Smooth muscle cell (in vitro differentiated cells): Measurements from ENCODE around the gene FAM120B. TPM values are rescaled to one million over a fixed set of nuclear protein-coding genes. Genes with fewer than 3 reads are reported as not detected.

Experiments used
- DNase-seq: peaks from one replicate; lab custom pipeline; 2025; ENCODE audit not compliant: unreplicated experiment; lab: John Stamatoyannopoulos, UW
- H2AFZ ChIP-seq: fragments of 200-600 bp; sonication (generic); 2 replicates; pipeline ENCODE4 v1.6.0; 2016; ENCODE audit warnings: antibody characterized with exemption, low read depth, mild to moderate bottlenecking
- H3F3A ChIP-seq: fragments of 200-600 bp; sonication (generic); 2 replicates; pipeline ENCODE4 v1.6.0; 2017; ENCODE audit warnings: antibody characterized with exemption, low read depth
- H3K27ac ChIP-seq: fragments of 200-600 bp; sonication (generic); 2 replicates; pipeline ENCODE4 v1.5.1; 2016; ENCODE audit warnings: low read depth, mild to moderate bottlenecking
- H3K27me3 ChIP-seq: fragments of 200-600 bp; sonication (generic); 2 replicates; pipeline ENCODE4 v1.6.1; 2016; ENCODE audit warnings: low read depth, mild to moderate bottlenecking
- H3K36me3 ChIP-seq: fragments of 200-600 bp; sonication (generic); 2 replicates; pipeline ENCODE4 v1.5.1; 2016; ENCODE audit warnings: low read depth
- H3K4me1 ChIP-seq: fragments of 200-600 bp; sonication (generic); 2 replicates; pipeline ENCODE4 v1.5.1; 2016; ENCODE audit warnings: low read depth
- H3K4me2 ChIP-seq: fragments of 200-600 bp; sonication (generic); 2 replicates; pipeline ENCODE4 v1.6.0; 2016; ENCODE audit warnings: mild to moderate bottlenecking
- H3K4me3 ChIP-seq: fragments of 200-600 bp; sonication (generic); 2 replicates; pipeline ENCODE4 v1.5.1; 2016; ENCODE audit warnings: mild to moderate bottlenecking
- H3K79me2 ChIP-seq: fragments of 200-600 bp; sonication (generic); 2 replicates; pipeline ENCODE4 v1.6.0; 2016; ENCODE audit warnings: low read depth, mild to moderate bottlenecking
- H3K9ac ChIP-seq: fragments of 200-600 bp; sonication (generic); 2 replicates; pipeline ENCODE4 v1.6.0; 2016; ENCODE audit warnings: low read depth
- H3K9me3 ChIP-seq: fragments of 200-600 bp; sonication (generic); replicated peaks from 2 replicates; pipeline ENCODE4 v1.5.1; 2016; ENCODE audit warnings: low read depth
- H4K20me1 ChIP-seq: fragments of 200-600 bp; sonication (generic); 2 replicates; pipeline ENCODE4 v1.6.0; 2016; ENCODE audit warnings: low read depth
- WGBS: methylation state at CpG from one replicate; pipeline ENCODE4 v1.1.7; 2016; ENCODE audit warnings: low lambda C conversion rate; 5-methylcytosine and 5-hydroxymethylcytosine counted together
- polyA plus RNA-seq: library from polyadenylated mRNA; unstranded; fragments of >200 nt; fragmentation: Nextera tagmentation; extraction: Ambion mirVana; gene quantifications from 2 replicates; pipeline ENCODE4 v1.2.1, GENCODE V29; 2016
- total RNA-seq: library from RNA; depleted of rRNA; stranded (reverse); fragments of >200 nt; gene quantifications from 2 replicates; pipeline ENCODE4 v1.2.3, GENCODE V29; 2014
- TF ChIP-seq, protein P1 (sequence below): fragments of 200-600 bp; sonication (generic); IDR thresholded peaks from 2 replicates; pipeline ENCODE4 v1.5.1; 2017; ENCODE audit warnings: borderline replicate concordance, mild to moderate bottlenecking, antibody characterized with exemption; ENCODE audit not compliant: insufficient read depth, poor library complexity, severe bottlenecking

FAM120B gene
- total and polyA plus RNA-seq, 2 experiments from 2014 or later = 17.8 to 26.3 TPM

DNA sequence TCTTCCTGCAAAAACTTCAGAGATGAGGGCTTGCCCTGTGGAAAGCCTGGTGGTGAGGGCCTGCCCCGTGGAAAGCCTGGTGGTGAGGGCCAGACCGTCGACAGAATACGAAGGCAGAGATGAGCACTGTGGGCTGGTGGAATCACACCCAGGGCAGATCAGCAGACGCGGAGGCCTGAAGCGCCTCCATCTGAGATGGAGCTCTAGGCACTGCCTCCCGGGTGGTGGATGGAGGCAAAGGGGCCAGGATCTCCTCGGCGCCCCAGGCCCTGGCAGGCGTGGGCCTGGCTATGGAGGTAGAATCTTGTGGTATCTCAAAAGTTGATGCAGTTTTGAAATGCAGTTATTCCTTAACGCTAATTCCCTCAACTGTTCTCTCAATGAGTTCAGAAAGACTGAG lies 141.8 kb downstream of the FAM120B start:
- Histone ChIP-seq H3K27ac (no peak overlapping the region), H4K20me1 (no peaks in the 10 kb centered on the region), H2AFZ (no peak overlapping the region), H3K4me2 (no peak overlapping the region), H3F3A (no peaks in the 10 kb centered on the region), H3K4me1 (no peaks in the 10 kb centered on the region), H3K9me3 (no peaks in the 10 kb centered on the region), H3K9ac (no peak overlapping the region), H3K27me3 (no peaks in the 10 kb centered on the region), H3K4me3 (no peak overlapping the region), H3K79me2 (no peaks in the 10 kb centered on the region), H3K36me3 (no peaks in the 10 kb centered on the region)
- 98% methylated on average over 12 of the region's 12 CpGs for WGBS
- TF ChIP-seq, protein P1, sequence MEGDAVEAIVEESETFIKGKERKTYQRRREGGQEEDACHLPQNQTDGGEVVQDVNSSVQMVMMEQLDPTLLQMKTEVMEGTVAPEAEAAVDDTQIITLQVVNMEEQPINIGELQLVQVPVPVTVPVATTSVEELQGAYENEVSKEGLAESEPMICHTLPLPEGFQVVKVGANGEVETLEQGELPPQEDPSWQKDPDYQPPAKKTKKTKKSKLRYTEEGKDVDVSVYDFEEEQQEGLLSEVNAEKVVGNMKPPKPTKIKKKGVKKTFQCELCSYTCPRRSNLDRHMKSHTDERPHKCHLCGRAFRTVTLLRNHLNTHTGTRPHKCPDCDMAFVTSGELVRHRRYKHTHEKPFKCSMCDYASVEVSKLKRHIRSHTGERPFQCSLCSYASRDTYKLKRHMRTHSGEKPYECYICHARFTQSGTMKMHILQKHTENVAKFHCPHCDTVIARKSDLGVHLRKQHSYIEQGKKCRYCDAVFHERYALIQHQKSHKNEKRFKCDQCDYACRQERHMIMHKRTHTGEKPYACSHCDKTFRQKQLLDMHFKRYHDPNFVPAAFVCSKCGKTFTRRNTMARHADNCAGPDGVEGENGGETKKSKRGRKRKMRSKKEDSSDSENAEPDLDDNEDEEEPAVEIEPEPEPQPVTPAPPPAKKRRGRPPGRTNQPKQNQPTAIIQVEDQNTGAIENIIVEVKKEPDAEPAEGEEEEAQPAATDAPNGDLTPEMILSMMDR = no peak
- DNase-seq = no peak

DNA sequence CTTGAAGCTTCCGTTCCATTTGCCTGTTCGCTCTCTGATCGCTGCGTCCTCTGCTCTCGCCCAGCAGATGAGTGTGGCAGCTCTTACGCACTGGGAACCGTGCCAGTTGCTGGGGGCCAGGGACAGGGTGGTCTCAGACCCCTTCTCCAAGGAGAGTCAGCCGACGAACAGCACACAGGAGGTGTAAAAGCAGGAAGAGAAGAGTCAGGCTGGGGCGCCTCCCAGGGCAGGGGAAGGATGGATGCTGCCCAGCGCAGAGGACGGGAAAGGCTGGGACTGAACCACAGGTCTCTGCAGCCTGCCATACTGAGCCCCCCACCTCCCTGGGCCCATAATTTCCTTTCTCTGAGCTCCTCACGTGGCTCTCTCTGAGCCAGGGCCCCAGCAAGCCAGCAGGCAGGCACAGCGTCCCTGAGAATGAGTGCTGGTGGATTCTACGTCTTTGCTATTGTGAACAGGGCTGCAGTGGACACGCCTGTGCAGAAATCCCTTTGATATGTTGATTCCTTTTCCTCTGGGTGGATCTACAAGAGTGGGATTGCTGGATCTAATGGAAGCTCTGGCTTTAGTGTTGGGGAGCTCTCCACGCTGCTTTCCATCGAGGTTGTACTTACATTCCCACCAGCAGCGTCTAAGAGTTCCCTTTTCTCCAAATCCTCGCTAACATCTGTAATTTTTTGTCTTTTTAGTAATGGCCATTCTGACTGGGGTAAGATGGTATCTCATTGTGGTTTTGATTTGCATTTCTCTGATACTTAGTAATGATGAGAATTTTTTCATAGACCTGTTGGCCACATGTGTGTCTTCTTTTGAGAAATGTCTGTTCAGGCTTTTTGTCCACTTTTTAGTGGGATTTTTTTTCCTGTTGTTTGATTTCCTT lies 142.4 kb downstream of the FAM120B start:
- TF ChIP-seq, protein P1 = no peak
- no peaks in the 10 kb centered on the region for H3K9me3 ChIP-seq
- no peaks in the 10 kb centered on the region for H3K36me3 ChIP-seq
- H3K9ac ChIP-seq = no peak overlapping the region
- no peak overlapping the region for H3K4me2 ChIP-seq
- H3K4me3 ChIP-seq = no peak overlapping the region
- no peaks in the 10 kb centered on the region for H3F3A ChIP-seq
- no peak for DNase-seq
- no peak overlapping the region for H2AFZ ChIP-seq
- H3K4me1 ChIP-seq = no peaks in the 10 kb centered on the region
- no peaks in the 10 kb centered on the region for H4K20me1 ChIP-seq
- H3K27ac ChIP-seq = no peak overlapping the region
- 94% methylated on average over 20 of the region's 20 CpGs for whole genome bisulfite sequencing
- no peaks in the 10 kb centered on the region for H3K27me3 ChIP-seq
- no peaks in the 10 kb centered on the region for H3K79me2 ChIP-seq

DNA sequence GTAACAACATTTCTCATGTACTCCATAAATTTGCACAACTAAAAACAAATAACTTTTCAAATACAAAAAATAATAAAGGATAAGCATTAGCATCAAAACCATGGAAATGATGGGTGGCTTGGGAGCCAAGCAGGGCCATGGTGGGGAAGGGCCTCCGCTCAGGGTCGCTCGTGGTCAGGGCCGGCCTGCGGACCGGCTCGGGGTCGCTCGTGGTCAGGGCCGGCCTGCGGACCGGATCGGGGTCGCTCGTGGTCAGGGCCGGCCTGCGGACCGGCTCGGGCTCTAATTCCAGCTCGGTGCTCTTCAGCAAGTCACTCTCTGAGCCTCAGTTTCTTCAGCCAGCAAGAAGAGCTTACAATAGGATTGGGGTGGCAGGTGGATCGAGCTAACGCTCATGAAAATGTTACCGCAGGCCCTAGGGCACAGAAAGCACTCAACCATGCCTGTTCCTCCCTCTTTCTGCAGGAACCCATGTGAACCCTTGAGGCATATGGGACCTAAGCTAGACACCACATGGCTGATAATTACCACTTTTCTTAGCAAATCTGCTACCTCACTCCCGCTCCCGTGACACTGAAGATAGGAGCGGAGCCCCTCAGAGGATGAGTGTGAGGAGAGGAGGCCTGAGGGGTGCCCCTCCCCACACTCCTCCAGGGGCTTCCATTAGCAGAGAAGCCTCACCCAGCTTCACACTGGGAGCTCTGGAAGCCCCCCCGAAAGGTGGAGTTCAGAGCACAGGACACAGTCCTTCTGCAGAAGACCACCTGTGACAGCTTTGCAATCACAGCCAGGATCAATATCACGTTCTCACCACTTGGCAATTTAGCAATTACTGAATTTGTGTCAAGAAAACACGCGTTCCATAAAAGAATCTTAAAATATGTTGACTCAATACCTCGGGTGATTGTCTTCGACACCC lies 143.5 kb downstream of the FAM120B start:
- Histone ChIP-seq H3K36me3 (no peaks in the 10 kb centered on the region), H3K27ac (no peak overlapping the region), H2AFZ (no peak overlapping the region), H3K4me2 (no peak overlapping the region), H4K20me1 (no peaks in the 10 kb centered on the region), H3K27me3 (no peaks in the 10 kb centered on the region), H3F3A (no peaks in the 10 kb centered on the region), H3K9ac (no peak overlapping the region), H3K4me3 (no peak overlapping the region), H3K9me3 (no peaks in the 10 kb centered on the region), H3K4me1 (no peaks in the 10 kb centered on the region), H3K79me2 (no peaks in the 10 kb centered on the region)
- no peak for DNase-seq
- WGBS = 93% methylated on average over 32 of the region's 32 CpGs
- TF ChIP-seq, protein P1 = no peak
